ENCODE measurements around the gene SSH2.
"Not testable (repeated sequence)": the region's sequence is repeated elsewhere in the genome, so short reads cannot be mapped to it uniquely, and the experiment has no call there.

SSH2 gene

GRCh38 chr17:29782917-29783316 lies 147.1 kb downstream of the SSH2 start:
- DNase-seq: no peak

GRCh38 chr17:29779812-29780190 lies 150.2 kb downstream of the SSH2 start:
- H3K4me3 ChIP-seq (ENCODE audit: low read depth, low read length); H3K27ac ChIP-seq; H3K36me3 ChIP-seq; DNase-seq; H3K9me3 ChIP-seq (ENCODE audit: severe bottlenecking); H3K27me3 ChIP-seq (ENCODE audit: insufficient read depth, low read depth, severe bottlenecking): not testable (repeated sequence)

More at GRCh38 chr17:29782917-29783316, 147.1 kb downstream of the SSH2 start:
- Histone ChIP-seq H3K4me3 (ENCODE audit: low read depth, low read length) (no peak overlapping the region), H3K36me3 (0 out of 2 replicates have a peak, but pooled peaks cover 2% of the 10 kb centered on the region), H3K27me3 (ENCODE audit: insufficient read depth, low read depth, severe bottlenecking) (no peaks in the 10 kb centered on the region), H3K27ac (no peak overlapping the region), H3K9me3 (ENCODE audit: severe bottlenecking) (no peaks in the 10 kb centered on the region)
- TF ChIP-seq, protein P1, sequence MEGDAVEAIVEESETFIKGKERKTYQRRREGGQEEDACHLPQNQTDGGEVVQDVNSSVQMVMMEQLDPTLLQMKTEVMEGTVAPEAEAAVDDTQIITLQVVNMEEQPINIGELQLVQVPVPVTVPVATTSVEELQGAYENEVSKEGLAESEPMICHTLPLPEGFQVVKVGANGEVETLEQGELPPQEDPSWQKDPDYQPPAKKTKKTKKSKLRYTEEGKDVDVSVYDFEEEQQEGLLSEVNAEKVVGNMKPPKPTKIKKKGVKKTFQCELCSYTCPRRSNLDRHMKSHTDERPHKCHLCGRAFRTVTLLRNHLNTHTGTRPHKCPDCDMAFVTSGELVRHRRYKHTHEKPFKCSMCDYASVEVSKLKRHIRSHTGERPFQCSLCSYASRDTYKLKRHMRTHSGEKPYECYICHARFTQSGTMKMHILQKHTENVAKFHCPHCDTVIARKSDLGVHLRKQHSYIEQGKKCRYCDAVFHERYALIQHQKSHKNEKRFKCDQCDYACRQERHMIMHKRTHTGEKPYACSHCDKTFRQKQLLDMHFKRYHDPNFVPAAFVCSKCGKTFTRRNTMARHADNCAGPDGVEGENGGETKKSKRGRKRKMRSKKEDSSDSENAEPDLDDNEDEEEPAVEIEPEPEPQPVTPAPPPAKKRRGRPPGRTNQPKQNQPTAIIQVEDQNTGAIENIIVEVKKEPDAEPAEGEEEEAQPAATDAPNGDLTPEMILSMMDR (IDR thresholded peaks at IDR 0.05; ENCODE audit: low read depth, low read length): no peak

GRCh38 chr17:29778956-29779811 lies 150.8 kb downstream of the SSH2 start:
- no peaks in the 10 kb centered on the region for H3K27me3 ChIP-seq (ENCODE audit: insufficient read depth, low read depth, severe bottlenecking)

DNA sequence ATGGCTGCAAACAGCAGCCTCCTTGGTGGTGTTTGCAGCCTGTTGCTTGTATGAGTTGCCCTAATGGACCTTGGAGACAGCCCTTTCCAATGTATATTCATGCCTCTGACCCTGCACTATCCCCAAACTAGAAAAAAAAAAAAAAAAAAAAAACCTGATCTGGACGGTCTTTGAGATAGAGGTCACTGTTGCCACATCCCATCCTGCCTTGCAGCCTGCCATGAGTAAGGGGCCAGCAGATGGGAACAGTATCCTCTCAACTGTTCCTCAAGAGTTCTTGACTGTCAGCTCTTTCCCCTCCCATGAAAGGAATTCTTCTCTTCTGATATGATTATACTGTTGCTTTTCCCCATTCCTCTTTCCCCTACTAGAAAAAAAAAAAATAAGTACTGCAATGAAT lies 152.4 kb downstream of the SSH2 start:
- H3K27me3 ChIP-seq (ENCODE audit: insufficient read depth, low read depth, severe bottlenecking): no peaks in the 10 kb centered on the region
- no peak overlapping the region for H3K4me3 ChIP-seq (ENCODE audit: low read depth, low read length)
- H3K27ac ChIP-seq: no peak overlapping the region
- DNase-seq: no peak
- TF ChIP-seq, protein P1 (IDR thresholded peaks at IDR 0.05; ENCODE audit: low read depth, low read length): no peak
- 0 out of 2 replicates have a peak, but pooled peaks cover 2% of the 10 kb centered on the region for H3K36me3 ChIP-seq
- no peaks in the 10 kb centered on the region for H3K9me3 ChIP-seq (ENCODE audit: severe bottlenecking)

More at GRCh38 chr17:29778956-29779811, 150.8 kb downstream of the SSH2 start:
- Histone ChIP-seq H3K36me3 (0 out of 2 replicates have a peak, but pooled peaks cover 4% of the 10 kb centered on the region), H3K27ac (no peak overlapping the region), H3K4me3 (ENCODE audit: low read depth, low read length) (no peak overlapping the region), H3K9me3 (ENCODE audit: severe bottlenecking) (no peaks in the 10 kb centered on the region)
- peak; percentile 67 for DNase-seq
- TF ChIP-seq, protein P1 (IDR thresholded peaks at IDR 0.05; ENCODE audit: low read depth, low read length): peak; percentile 54

DNA sequence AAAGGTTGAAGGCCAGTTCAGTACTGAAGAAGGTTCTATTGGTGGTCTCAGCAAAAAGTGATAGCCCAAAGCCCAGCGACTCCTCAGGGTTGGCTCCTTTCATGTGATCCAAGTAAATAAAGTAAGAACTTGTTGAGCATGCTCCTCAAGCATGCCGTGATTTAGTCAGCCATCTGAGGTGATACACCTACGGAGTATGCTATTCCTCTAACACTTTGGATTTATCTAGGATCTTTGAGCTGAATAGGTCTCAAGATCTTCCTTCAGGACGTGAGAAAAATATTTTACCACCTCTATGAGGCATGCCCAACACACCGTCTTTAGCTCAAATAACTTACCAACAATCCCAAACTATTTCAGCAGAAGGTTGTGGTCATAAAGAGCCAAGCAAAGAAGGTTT lies 154.0 kb downstream of the SSH2 start:
- TF ChIP-seq, protein P1 (IDR thresholded peaks at IDR 0.05; ENCODE audit: low read depth, low read length): no peak
- H3K4me3 ChIP-seq (ENCODE audit: low read depth, low read length): no peak overlapping the region
- H3K9me3 ChIP-seq (ENCODE audit: severe bottlenecking): no peaks in the 10 kb centered on the region
- no peaks in the 10 kb centered on the region for H3K27me3 ChIP-seq (ENCODE audit: insufficient read depth, low read depth, severe bottlenecking)
- 0 out of 2 replicates have a peak, but pooled peaks cover 2% of the 10 kb centered on the region for H3K36me3 ChIP-seq
- no peak for DNase-seq
- H3K27ac ChIP-seq: no peak overlapping the region

- H3K27me3 ChIP-seq (ENCODE audit: insufficient read depth, low read depth, severe bottlenecking): no peaks in the 10 kb centered on the region
- no peaks in the 10 kb centered on the region for H3K9me3 ChIP-seq (ENCODE audit: severe bottlenecking)
- 0 out of 2 replicates have a peak, but pooled peaks cover 2% of the 10 kb centered on the region for H3K36me3 ChIP-seq
- DNase-seq: no peak
- no peak overlapping the region for H3K4me3 ChIP-seq (ENCODE audit: low read depth, low read length)
- H3K27ac ChIP-seq: no peak overlapping the region
- TF ChIP-seq, protein P1 (IDR thresholded peaks at IDR 0.05; ENCODE audit: low read depth, low read length): no peak
These were observed 157.0 kb downstream of the SSH2 start for GRCh38 chr17:29772981-29773380.

All from WERI-Rb-1 (cell line).